CD4-positive, alpha-beta T cell (primary cell): ENCODE measurements around the gene NOP16. TPM values are rescaled to one million over a fixed set of nuclear protein-coding genes. Genes with fewer than 3 reads are reported as not detected.
A peak's percentile ranks its signal among the peaks of the same experiment; 100 is the strongest.

Experiments
- ATAC-seq: fragments of 200-7000 bp; cut with Tn5 transposase; one replicate; pipeline ENCODE4 v1.10.0; 2022; ENCODE audit warnings: mild to moderate bottlenecking; ENCODE audit not compliant: poor library complexity
- CTCF ChIA-PET: fragments of 350-600 bp; sonication (Branson Sonifier 250); formaldehyde crosslinking; loops from one replicate; lab custom pipeline; 2021; ENCODE audit warnings: antibody characterized with exemption, inconsistent platforms; lab: Charles Lee
- POLR2A ChIA-PET: fragments of 350-600 bp; sonication (Branson Sonifier 250); formaldehyde crosslinking; loops from one replicate; lab custom pipeline; 2021; ENCODE audit warnings: antibody characterized with exemption, inconsistent platforms; lab: Charles Lee
- DNase-seq, 14 experiments: peaks; one replicate each; pipeline ENCODE4 v3.0.0-alpha.2; 2013 to 2020; ENCODE audit warnings: mixed read lengths in 2 of 14
- H3K27ac ChIP-seq, 2 donors: one replicate each; pipeline versions ENCODE4 v1.5.1 to v1.7.0; 2013; ENCODE audit warnings: low read length in 2 of 2, low read depth in 1 of 2, mild to moderate bottlenecking in 1 of 2
- H3K27me3 ChIP-seq, 2 experiments: 1 replicate in 1 of 2; 2 replicates in 1 of 2; pipeline versions ENCODE4 v1.6.1 to v1.7.0; 2013; ENCODE audit warnings: low read length in 2 of 2, control low read depth in 1 of 2, mild to moderate bottlenecking in 1 of 2, moderate library complexity in 1 of 2; ENCODE audit not compliant: insufficient read depth in 2 of 2, control insufficient read depth in 1 of 2
- H3K36me3 ChIP-seq: one replicate; pipeline ENCODE4 v1.6.1; 2013; ENCODE audit warnings: low read length, control low read depth; ENCODE audit not compliant: insufficient read depth
- H3K4me1 ChIP-seq: one replicate; pipeline ENCODE4 v1.6.1; 2013; ENCODE audit warnings: low read length, control low read depth; ENCODE audit not compliant: insufficient read depth
- H3K4me3 ChIP-seq: one replicate; pipeline ENCODE4 v1.5.1; 2013; ENCODE audit warnings: mild to moderate bottlenecking, low read length, moderate library complexity
- H3K9me3 ChIP-seq, 2 experiments: 1 replicate in 1 of 2; 2 replicates in 1 of 2; pipeline versions ENCODE4 v1.6.1 to v1.7.0; 2013; ENCODE audit warnings: low read length in 2 of 2, mild to moderate bottlenecking in 2 of 2, control low read depth in 1 of 2, moderate library complexity in 1 of 2; ENCODE audit not compliant: control insufficient read depth in 1 of 2, insufficient read depth in 1 of 2
- H3K27ac Mint-ChIP-seq: one replicate; pipeline ENCODE4 v1.8.0; 2020; ENCODE audit warnings: mixed read lengths
- H3K27me3 Mint-ChIP-seq: one replicate; pipeline ENCODE4 v1.8.0; 2021; ENCODE audit warnings: mixed read lengths
- H3K36me3 Mint-ChIP-seq: one replicate; pipeline ENCODE4 v1.8.0; 2021; ENCODE audit warnings: low read depth, mixed read lengths
- H3K4me1 Mint-ChIP-seq: one replicate; pipeline ENCODE4 v1.8.0; 2021; ENCODE audit warnings: low read depth, mixed read lengths
- H3K4me3 Mint-ChIP-seq: one replicate; pipeline ENCODE4 v1.8.0; 2020; ENCODE audit warnings: mild to moderate bottlenecking, mixed read lengths
- H3K9me3 Mint-ChIP-seq: one replicate; pipeline ENCODE4 v1.8.0; 2020; ENCODE audit warnings: mixed read lengths
- intact Hi-C, 2 experiments: fragments of 100-400 bp; cut with DNase I in 1 of 2; cut with micrococcal nuclease in 1 of 2; formaldehyde crosslinking; loops; one replicate each; pipeline versions ENCODE4 v1.15.1 to v1.9.0; 2023 to 2025; cut with DNase I, micrococcal nuclease
- total RNA-seq, 174 experiments: library from RNA in 2 of 174; stranded (reverse) in 2 of 174; gene quantifications; one replicate each; pipeline ENCODE4 v1.2.3 and lab custom pipeline; 2021 to 2026
- TF ChIP-seq, protein P1 (sequence below): fragments of 200-600 bp; IDR thresholded peaks from one replicate; pipeline ENCODE4 v1.8.0; 2022; ENCODE audit warnings: antibody characterized with exemption, mild to moderate bottlenecking

Gene NOP16
- total RNA-seq, 2 experiments from 2014 or later: 12.0 to 14.5 TPM

DNA sequence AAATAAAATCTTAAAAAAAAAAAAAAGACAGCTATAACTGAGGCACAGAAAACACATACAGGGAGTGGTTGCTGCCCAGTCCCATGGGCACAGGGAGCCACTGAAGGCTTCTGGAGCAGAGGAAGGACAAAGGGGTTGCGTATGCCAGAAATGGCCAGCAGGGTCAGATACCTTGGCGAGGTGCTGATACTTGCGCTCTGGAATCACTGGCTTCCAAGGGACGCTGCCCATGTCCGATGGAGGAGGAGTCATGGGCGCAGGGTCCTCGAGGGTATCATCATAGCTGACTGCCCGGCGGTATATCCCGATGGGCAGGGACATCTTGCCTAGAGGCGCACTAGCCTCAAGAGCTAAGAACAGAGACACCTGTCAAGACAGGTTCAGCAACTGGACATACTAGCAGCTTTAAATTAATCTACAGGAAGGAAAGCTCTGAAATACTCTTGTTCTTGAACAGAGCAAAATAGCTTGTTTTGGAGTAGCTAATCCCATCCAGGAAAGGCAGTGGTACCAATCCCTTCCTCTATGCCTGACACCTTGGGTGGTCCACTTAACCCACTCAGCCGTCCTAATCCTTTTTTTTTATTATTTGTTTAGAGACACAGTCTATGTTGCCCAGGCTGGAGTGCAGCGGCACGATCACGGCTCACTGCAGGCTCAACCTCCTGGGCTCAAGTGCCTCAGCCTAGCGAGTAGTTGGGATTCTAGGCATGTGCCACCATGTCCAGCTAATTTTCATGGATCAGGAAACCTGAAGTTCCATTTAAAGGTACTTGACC is 32.8 kb downstream of the NOP16 start:
- H3K36me3 ChIP-seq: peaks cover 80% of the 10 kb centered on the region
- H3K36me3 Mint-ChIP-seq: peaks cover 85% of the 10 kb centered on the region
- H3K27me3 ChIP-seq: no peaks in the 10 kb centered on the region
- no peak for DNase-seq
- ChIA-PET POLR2A (interaction anchor here (1.5 kb wide), 1 partner anchor 92 kb away, joined by 3 read pairs; no protein-coding TSS in a partner anchor), CTCF (no interaction called here)
- no peaks in the 10 kb centered on the region for H3K9me3 ChIP-seq
- H3K4me3 Mint-ChIP-seq: no peak overlapping the region
- no peak overlapping the region for H3K4me3 ChIP-seq
- no peaks in the 10 kb centered on the region for H3K9me3 Mint-ChIP-seq
- intact Hi-C loops: no loop called here
- peaks cover 13% of the 10 kb centered on the region for H3K4me1 ChIP-seq
- H3K27me3 Mint-ChIP-seq: no peaks in the 10 kb centered on the region
- ATAC-seq: no peak
- H3K27ac Mint-ChIP-seq: no peak overlapping the region
- H3K4me1 Mint-ChIP-seq: peaks cover 41% of the 10 kb centered on the region
- H3K27ac ChIP-seq: no peak overlapping the region
- TF ChIP-seq, protein P1, sequence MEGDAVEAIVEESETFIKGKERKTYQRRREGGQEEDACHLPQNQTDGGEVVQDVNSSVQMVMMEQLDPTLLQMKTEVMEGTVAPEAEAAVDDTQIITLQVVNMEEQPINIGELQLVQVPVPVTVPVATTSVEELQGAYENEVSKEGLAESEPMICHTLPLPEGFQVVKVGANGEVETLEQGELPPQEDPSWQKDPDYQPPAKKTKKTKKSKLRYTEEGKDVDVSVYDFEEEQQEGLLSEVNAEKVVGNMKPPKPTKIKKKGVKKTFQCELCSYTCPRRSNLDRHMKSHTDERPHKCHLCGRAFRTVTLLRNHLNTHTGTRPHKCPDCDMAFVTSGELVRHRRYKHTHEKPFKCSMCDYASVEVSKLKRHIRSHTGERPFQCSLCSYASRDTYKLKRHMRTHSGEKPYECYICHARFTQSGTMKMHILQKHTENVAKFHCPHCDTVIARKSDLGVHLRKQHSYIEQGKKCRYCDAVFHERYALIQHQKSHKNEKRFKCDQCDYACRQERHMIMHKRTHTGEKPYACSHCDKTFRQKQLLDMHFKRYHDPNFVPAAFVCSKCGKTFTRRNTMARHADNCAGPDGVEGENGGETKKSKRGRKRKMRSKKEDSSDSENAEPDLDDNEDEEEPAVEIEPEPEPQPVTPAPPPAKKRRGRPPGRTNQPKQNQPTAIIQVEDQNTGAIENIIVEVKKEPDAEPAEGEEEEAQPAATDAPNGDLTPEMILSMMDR: no peak

DNA sequence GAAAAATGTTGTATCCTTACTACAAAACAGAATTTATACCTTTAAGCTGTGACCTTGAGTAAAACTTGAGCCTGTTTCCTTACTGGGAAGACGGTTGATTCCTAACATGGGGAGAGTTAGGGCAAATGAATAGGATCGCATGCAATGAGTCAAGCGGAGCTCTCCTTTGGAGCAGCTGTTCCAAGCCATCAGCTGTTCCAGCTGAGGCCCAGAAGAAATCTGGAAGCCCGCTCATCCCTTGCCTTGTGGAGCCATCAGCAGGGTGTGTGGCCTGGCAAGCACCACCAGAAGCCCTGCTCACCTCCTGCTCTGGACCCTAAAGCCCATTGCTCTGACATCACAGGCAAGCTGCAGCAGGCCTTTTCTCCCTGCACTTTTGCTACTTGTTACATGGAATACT is 34.9 kb downstream of the NOP16 start:
- Histone ChIP-seq H3K27ac (no peak overlapping the region), H3K36me3 (peaks cover 94% of the 10 kb centered on the region), H3K27me3 (no peaks in the 10 kb centered on the region), H3K4me3 (no peak overlapping the region), H3K9me3 (no peaks in the 10 kb centered on the region), H3K4me1 (peaks cover 3% of the 10 kb centered on the region)
- CTCF ChIA-PET: no interaction called here
- no peak for ATAC-seq
- no peak for DNase-seq
- no peaks in the 10 kb centered on the region for H3K27me3 Mint-ChIP-seq
- POLR2A ChIA-PET: no interaction called here
- peak overlapping the region; percentile 22 for H3K27ac Mint-ChIP-seq
- intact Hi-C loops: no loop called here
- no peaks in the 10 kb centered on the region for H3K9me3 Mint-ChIP-seq
- peaks cover 98% of the 10 kb centered on the region for H3K36me3 Mint-ChIP-seq
- no peak overlapping the region for H3K4me3 Mint-ChIP-seq
- TF ChIP-seq, protein P1: no peak
- peaks cover 33% of the 10 kb centered on the region for H3K4me1 Mint-ChIP-seq

DNA sequence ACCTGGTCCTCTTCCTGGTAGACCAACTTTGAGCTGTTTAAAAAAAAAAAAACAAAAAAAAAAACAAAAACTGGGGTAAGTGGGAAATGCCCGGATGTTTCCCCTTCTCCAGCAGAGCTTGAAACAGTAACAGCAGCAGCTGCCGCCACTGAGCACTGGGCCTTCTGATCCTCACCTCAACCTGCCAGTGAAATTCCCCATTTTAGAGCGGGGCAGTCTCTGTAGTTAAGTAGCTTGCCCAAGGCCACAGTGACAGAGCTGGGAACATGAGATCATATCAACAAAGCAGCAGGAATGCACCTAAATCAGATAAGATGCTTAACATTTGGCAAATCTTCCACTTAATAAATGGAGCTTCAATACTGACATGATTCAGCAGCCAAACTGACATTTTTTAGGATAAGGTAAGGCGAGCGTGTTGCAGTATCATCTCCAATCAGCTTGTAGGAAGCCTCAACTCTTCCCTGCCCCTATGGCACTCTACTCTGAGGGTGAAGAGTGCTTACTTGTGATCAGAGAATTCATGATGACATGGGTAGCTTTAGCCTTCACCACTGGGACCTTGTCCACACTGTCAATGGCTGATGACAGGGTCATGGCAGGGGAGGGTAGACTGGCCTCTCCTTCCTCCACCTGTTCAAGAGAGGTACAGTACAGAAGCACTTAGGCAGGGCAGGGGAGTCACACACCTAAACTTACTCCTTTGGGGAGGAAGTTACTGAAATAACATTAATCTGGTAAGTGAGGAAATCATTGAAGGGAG is 36.1 kb downstream of the NOP16 start:
- no peaks in the 10 kb centered on the region for H3K9me3 Mint-ChIP-seq
- POLR2A ChIA-PET: interaction anchor here (1.7 kb wide), 1 partner anchor 9 kb away, joined by 9 read pairs; the partner anchor contains the start of gene KIAA1191
- no peak overlapping the region for H3K27ac ChIP-seq
- TF ChIP-seq, protein P1: no peak
- H3K4me3 Mint-ChIP-seq: no peak overlapping the region
- ATAC-seq (no peak), DNase-seq (no peak)
- H3K9me3 ChIP-seq: no peaks in the 10 kb centered on the region
- H3K27me3 Mint-ChIP-seq: no peaks in the 10 kb centered on the region
- peaks cover 98% of the 10 kb centered on the region for H3K36me3 ChIP-seq
- peaks cover 22% of the 10 kb centered on the region for H3K4me1 Mint-ChIP-seq
- peak overlapping the region; percentile 22 for H3K27ac Mint-ChIP-seq
- intact Hi-C loops: no loop called here
- CTCF ChIA-PET: interaction anchor here (0.7 kb wide), 1 partner anchor 120 kb away, joined by 4 read pairs; no protein-coding TSS in a partner anchor
- no peaks in the 10 kb centered on the region for H3K27me3 ChIP-seq
- no peak overlapping the region for H3K4me3 ChIP-seq
- peaks cover 3% of the 10 kb centered on the region for H3K4me1 ChIP-seq
- peaks cover 98% of the 10 kb centered on the region for H3K36me3 Mint-ChIP-seq
